ENCODE results near the gene RHNO1. TPM values are rescaled to one million over a fixed set of nuclear protein-coding genes. Genes with fewer than 3 reads are reported as not detected.

Gene RHNO1
- total and polyA plus RNA-seq, 2 donors from 2014 or later, result 15.9 to 17.2 TPM

DNA sequence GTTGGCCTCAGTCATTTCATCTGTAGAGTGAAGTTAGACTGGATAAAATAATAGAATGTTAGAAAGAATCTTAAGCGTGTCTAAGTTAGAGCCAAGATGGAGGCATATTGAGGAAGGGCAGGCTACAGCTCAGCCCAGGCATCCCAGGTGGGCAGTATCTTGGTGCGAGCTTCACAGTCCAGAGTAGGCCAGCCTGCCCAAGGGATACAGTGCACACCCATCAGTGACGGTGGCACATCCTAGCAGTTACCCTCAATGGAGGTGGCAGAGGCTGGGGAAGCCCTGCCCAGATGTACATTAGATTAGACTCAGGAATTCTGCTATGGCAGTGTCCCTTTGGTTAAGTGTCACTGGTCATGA is 35.2 kb downstream of the RHNO1 start:
- FAIRE-seq, result no peak
- intact Hi-C loops (cut with DNase I), result no loop called here
- H3K9me3 ChIP-seq (ENCODE audit: control insufficient read depth in 2 of 3, insufficient read depth in 1 of 3, low read length in 3 of 3), result no peaks in the 10 kb centered on the region

GRCh38 chr12:2919249-2919648 is 42.2 kb downstream of the RHNO1 start:
- Histone ChIP-seq H3K4me1 (ENCODE audit: control insufficient read depth in 2 of 3, insufficient read depth in 2 of 3, low read depth in 1 of 3, low read length in 3 of 3) (no peaks in the 10 kb centered on the region), H3K27ac (ENCODE audit: low read depth in 2 of 2, low read length in 2 of 2) (no peak overlapping the region), H3K9ac (ENCODE audit: low read length in 3 of 3) (no peak overlapping the region), H3K27me3 (ENCODE audit: control insufficient read depth, insufficient read depth, low read length) (no peaks in the 10 kb centered on the region), H3K4me3 (ENCODE audit: low read length in 3 of 3) (no peak overlapping the region), H3K9me3 (ENCODE audit: control insufficient read depth in 2 of 3, insufficient read depth in 1 of 3, low read length in 3 of 3) (no peaks in the 10 kb centered on the region), H3K36me3 (ENCODE audit: control insufficient read depth in 2 of 3, insufficient read depth in 3 of 3, low read length in 3 of 3) (peaks cover 5 to 24% (median 14%) of the 10 kb centered on the region in 3 donors)
- intact Hi-C loops (cut with DNase I), result no loop called here
- TF ChIP-seq, protein P1, sequence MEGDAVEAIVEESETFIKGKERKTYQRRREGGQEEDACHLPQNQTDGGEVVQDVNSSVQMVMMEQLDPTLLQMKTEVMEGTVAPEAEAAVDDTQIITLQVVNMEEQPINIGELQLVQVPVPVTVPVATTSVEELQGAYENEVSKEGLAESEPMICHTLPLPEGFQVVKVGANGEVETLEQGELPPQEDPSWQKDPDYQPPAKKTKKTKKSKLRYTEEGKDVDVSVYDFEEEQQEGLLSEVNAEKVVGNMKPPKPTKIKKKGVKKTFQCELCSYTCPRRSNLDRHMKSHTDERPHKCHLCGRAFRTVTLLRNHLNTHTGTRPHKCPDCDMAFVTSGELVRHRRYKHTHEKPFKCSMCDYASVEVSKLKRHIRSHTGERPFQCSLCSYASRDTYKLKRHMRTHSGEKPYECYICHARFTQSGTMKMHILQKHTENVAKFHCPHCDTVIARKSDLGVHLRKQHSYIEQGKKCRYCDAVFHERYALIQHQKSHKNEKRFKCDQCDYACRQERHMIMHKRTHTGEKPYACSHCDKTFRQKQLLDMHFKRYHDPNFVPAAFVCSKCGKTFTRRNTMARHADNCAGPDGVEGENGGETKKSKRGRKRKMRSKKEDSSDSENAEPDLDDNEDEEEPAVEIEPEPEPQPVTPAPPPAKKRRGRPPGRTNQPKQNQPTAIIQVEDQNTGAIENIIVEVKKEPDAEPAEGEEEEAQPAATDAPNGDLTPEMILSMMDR (IDR thresholded peaks at IDR 0.05; ENCODE audit: borderline replicate concordance, extremely low read depth, insufficient read depth), result no peak
- no peak for FAIRE-seq
- no peak for DNase-seq

More for the DNA sequence above, 35.2 kb downstream of the RHNO1 start:
- no peak for DNase-seq
- H3K27me3 ChIP-seq (ENCODE audit: control insufficient read depth, insufficient read depth, low read length), result no peaks in the 10 kb centered on the region
- TF ChIP-seq, protein P1 (IDR thresholded peaks at IDR 0.05; ENCODE audit: borderline replicate concordance, extremely low read depth, insufficient read depth), result no peak
- H3K9ac ChIP-seq (ENCODE audit: low read length in 3 of 3), result no peak overlapping the region
- no peak overlapping the region for H3K27ac ChIP-seq (ENCODE audit: low read depth in 2 of 2, low read length in 2 of 2)
- H3K4me1 ChIP-seq (ENCODE audit: control insufficient read depth in 2 of 3, insufficient read depth in 2 of 3, low read depth in 1 of 3, low read length in 3 of 3), result no peaks in the 10 kb centered on the region
- H3K36me3 ChIP-seq (ENCODE audit: control insufficient read depth in 2 of 3, insufficient read depth in 3 of 3, low read length in 3 of 3), result peaks cover 2 to 10% (median 6%) of the 10 kb centered on the region in 3 donors
- H3K4me3 ChIP-seq (ENCODE audit: low read length in 3 of 3), result no peak overlapping the region

DNA sequence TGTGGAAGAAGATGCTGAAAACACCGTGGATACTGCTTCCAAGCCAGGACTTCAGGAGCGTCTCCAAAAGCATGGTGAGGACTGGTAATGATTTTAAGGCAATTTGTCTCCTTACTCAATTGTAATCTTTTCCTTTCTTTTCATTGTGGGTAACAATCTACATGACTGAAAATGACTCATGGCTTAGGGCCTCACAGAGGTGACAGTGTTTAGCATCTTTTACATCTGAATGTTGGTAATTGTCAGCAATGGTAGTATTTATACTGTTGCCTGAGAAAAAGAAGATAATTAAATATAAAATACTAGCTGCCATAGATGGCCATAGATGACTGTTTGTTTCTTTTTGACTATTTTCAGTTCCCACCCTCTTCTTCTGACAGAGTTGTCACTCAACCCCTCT is 45.3 kb downstream of the RHNO1 start:
- H3K27ac ChIP-seq (ENCODE audit: low read depth in 2 of 2, low read length in 2 of 2), result no peak overlapping the region
- DNase-seq, result no peak
- H3K36me3 ChIP-seq (ENCODE audit: control insufficient read depth in 2 of 3, insufficient read depth in 3 of 3, low read length in 3 of 3), result peaks cover 8 to 30% (median 21%) of the 10 kb centered on the region in 3 donors
- TF ChIP-seq, protein P1 (IDR thresholded peaks at IDR 0.05; ENCODE audit: borderline replicate concordance, extremely low read depth, insufficient read depth), result no peak
- H3K9ac ChIP-seq (ENCODE audit: low read length in 3 of 3), result no peak overlapping the region
- H3K4me3 ChIP-seq (ENCODE audit: low read length in 3 of 3), result no peak overlapping the region
- no peaks in the 10 kb centered on the region for H3K9me3 ChIP-seq (ENCODE audit: control insufficient read depth in 2 of 3, insufficient read depth in 1 of 3, low read length in 3 of 3)
- H3K27me3 ChIP-seq (ENCODE audit: control insufficient read depth, insufficient read depth, low read length), result no peaks in the 10 kb centered on the region
- intact Hi-C loops (cut with DNase I), result no loop called here
- no peak for FAIRE-seq
- H3K4me1 ChIP-seq (ENCODE audit: control insufficient read depth in 2 of 3, insufficient read depth in 2 of 3, low read depth in 1 of 3, low read length in 3 of 3), result no peaks in the 10 kb centered on the region

DNA sequence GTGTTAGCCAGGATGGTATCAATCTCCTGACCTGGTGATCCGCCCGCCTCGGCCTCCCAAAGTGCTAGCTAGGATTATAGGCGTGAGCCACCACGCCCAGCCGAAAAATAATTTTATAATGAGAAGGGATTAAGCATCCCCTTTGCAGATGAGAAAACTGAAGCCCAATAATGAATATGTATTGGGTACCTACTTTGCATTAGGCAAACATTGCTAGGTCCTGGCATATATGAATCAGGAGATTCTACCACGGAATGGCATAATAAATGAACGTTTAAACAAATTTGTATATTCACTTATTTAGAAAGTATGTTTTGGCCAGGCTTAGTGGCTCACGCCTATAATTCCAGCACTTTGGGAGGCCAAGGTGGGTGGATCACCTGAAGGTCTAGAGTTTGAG is 46.0 kb downstream of the RHNO1 start:
- no peak for DNase-seq
- H3K4me1 ChIP-seq (ENCODE audit: control insufficient read depth in 2 of 3, insufficient read depth in 2 of 3, low read depth in 1 of 3, low read length in 3 of 3), result no peaks in the 10 kb centered on the region
- H3K9me3 ChIP-seq (ENCODE audit: control insufficient read depth in 2 of 3, insufficient read depth in 1 of 3, low read length in 3 of 3), result no peaks in the 10 kb centered on the region
- peaks cover 8 to 33% (median 21%) of the 10 kb centered on the region in 3 donors for H3K36me3 ChIP-seq (ENCODE audit: control insufficient read depth in 2 of 3, insufficient read depth in 3 of 3, low read length in 3 of 3)
- no peak overlapping the region for H3K27ac ChIP-seq (ENCODE audit: low read depth in 2 of 2, low read length in 2 of 2)
- intact Hi-C loops (cut with DNase I), result no loop called here
- H3K9ac ChIP-seq (ENCODE audit: low read length in 3 of 3), result no peak overlapping the region
- H3K4me3 ChIP-seq (ENCODE audit: low read length in 3 of 3), result no peak overlapping the region
- no peaks in the 10 kb centered on the region for H3K27me3 ChIP-seq (ENCODE audit: control insufficient read depth, insufficient read depth, low read length)
- FAIRE-seq, result no peak
- TF ChIP-seq, protein P1 (IDR thresholded peaks at IDR 0.05; ENCODE audit: borderline replicate concordance, extremely low read depth, insufficient read depth), result no peak
